GM23248 (cell line): ENCODE results near the gene KBTBD7. TPM values are rescaled to one million over a fixed set of nuclear protein-coding genes. Genes with fewer than 3 reads are reported as not detected.
A peak's percentile ranks its signal among the peaks of the same experiment; 100 is the strongest.

ENCODE experiments used
- DNase-seq: peaks from one replicate; pipeline ENCODE4 v3.0.0-alpha.2; 2015
- H2AFZ ChIP-seq: fragments of 200-600 bp; sonication (generic); 2 replicates; pipeline ENCODE4 v1.6.1; 2016; ENCODE audit warnings: antibody characterized with exemption
- H3F3A ChIP-seq: fragments of 200-600 bp; sonication (generic); 2 replicates; pipeline ENCODE4 v1.6.1; 2016; ENCODE audit warnings: mild to moderate bottlenecking, antibody characterized with exemption, mixed run types; ENCODE audit not compliant: insufficient read depth
- H3K27ac ChIP-seq: fragments of 200-600 bp; sonication (generic); 2 replicates; pipeline ENCODE4 v1.5.1; 2016; ENCODE audit warnings: mild to moderate bottlenecking
- H3K27me3 ChIP-seq: fragments of 200-600 bp; sonication (generic); replicated peaks from 2 replicates; pipeline ENCODE4 v1.6.1; 2016; ENCODE audit warnings: mild to moderate bottlenecking; ENCODE audit not compliant: insufficient read depth
- H3K36me3 ChIP-seq: fragments of 200-600 bp; sonication (generic); 2 replicates; pipeline ENCODE4 v1.6.1; 2016; ENCODE audit warnings: low read depth, mild to moderate bottlenecking
- H3K4me1 ChIP-seq: fragments of 200-600 bp; sonication (generic); 2 replicates; pipeline ENCODE4 v1.6.1; 2016; ENCODE audit warnings: mild to moderate bottlenecking; ENCODE audit not compliant: insufficient read depth
- H3K4me2 ChIP-seq: fragments of 200-600 bp; sonication (generic); one replicate; pipeline ENCODE4 v1.6.1; 2016; ENCODE audit warnings: mild to moderate bottlenecking; ENCODE audit not compliant: unreplicated experiment
- H3K4me3 ChIP-seq: fragments of 200-600 bp; sonication (generic); 2 replicates; pipeline ENCODE4 v1.5.1; 2016; ENCODE audit warnings: mild to moderate bottlenecking
- H3K79me2 ChIP-seq: fragments of 200-600 bp; sonication (generic); 2 replicates; pipeline ENCODE4 v1.6.1; 2016; ENCODE audit warnings: mild to moderate bottlenecking; ENCODE audit not compliant: insufficient read depth
- H3K9ac ChIP-seq: fragments of 200-600 bp; sonication (generic); 2 replicates; pipeline ENCODE4 v1.6.1; 2016; ENCODE audit warnings: mild to moderate bottlenecking
- H3K9me2 ChIP-seq: fragments of 200-600 bp; sonication (generic); 2 replicates; pipeline ENCODE4 v1.6.1; 2016; ENCODE audit warnings: mixed run types, mild to moderate bottlenecking, moderate library complexity; ENCODE audit not compliant: insufficient read depth
- H3K9me3 ChIP-seq: fragments of 200-600 bp; sonication (generic); one replicate; pipeline ENCODE4 v1.6.1; 2017; ENCODE audit warnings: low read depth
- H4K20me1 ChIP-seq: fragments of 200-600 bp; sonication (generic); 2 replicates; pipeline ENCODE4 v1.6.0; 2016; ENCODE audit not compliant: insufficient read depth
- EZH2 ChIP-seq: fragments of 200-600 bp; sonication (generic); IDR thresholded peaks from 2 replicates; pipeline ENCODE4 v1.6.1; 2018; ENCODE audit warnings: antibody characterized with exemption, mild to moderate bottlenecking; ENCODE audit not compliant: insufficient read depth, poor library complexity, severe bottlenecking
- EZH2phosphoT487 ChIP-seq: fragments of 200-600 bp; sonication (generic); IDR thresholded peaks from 2 replicates; pipeline ENCODE4 v1.6.1; 2018; ENCODE audit warnings: antibody characterized with exemption, moderate library complexity, mild to moderate bottlenecking, low read depth; ENCODE audit not compliant: insufficient read depth
- WGBS, 2 experiments: methylation state at CpG; one replicate each; pipeline ENCODE4 v1.1.6; 2015 to 2017; ENCODE audit warnings: low lambda C conversion rate in 2 of 2, low coverage in 1 of 2; ENCODE audit errors: missing lambda C conversion rate in 2 of 2; 5-methylcytosine and 5-hydroxymethylcytosine counted together
- in situ Hi-C: fragments of 300-500 bp; cut with MboI; formaldehyde crosslinking; loops from 2 replicates; pipeline ENCODE4 v1.15.0; 2020
- polyA plus RNA-seq: library from polyadenylated mRNA; unstranded; fragments of >200 nt; fragmentation: Nextera tagmentation; extraction: Ambion mirVana; gene quantifications from 2 replicates; pipeline ENCODE4 v1.2.1, GENCODE V29; 2016
- total RNA-seq: library from RNA; depleted of rRNA; stranded (reverse); fragments of >200 nt; shearing (Covaris generic); gene quantifications from 2 replicates; pipeline ENCODE4 v1.2.3, GENCODE V29; 2014; rRNA removed

The KBTBD7 gene
- total and polyA plus RNA-seq, 2 experiments from 2014 or later = 3.5 to 4.4 TPM

GRCh38 chr13:41150058-41150457 lies 44.3 kb downstream of the KBTBD7 start:
- TF ChIP-seq EZH2 = no peak
- no peak for TF ChIP-seq EZH2phosphoT487
- no peak overlapping the region for H2AFZ ChIP-seq
- peaks cover 8% of the 10 kb centered on the region; the same call in 1 of the 2 replicates for H3K4me1 ChIP-seq
- no peaks in the 10 kb centered on the region for H4K20me1 ChIP-seq
- no peaks in the 10 kb centered on the region for H3K9me2 ChIP-seq
- DNase-seq = no peak
- no peaks in the 10 kb centered on the region for H3K27me3 ChIP-seq
- peaks cover under 1% of the 10 kb centered on the region; the same call in 1 of the 2 replicates for H3F3A ChIP-seq
- no peaks in the 10 kb centered on the region for H3K79me2 ChIP-seq
- whole genome bisulfite sequencing, 2 experiments = 45 to 59% methylated on average over 2 of the region's 2 CpGs
- no peaks in the 10 kb centered on the region for H3K9me3 ChIP-seq
- H3K36me3 ChIP-seq = no peaks in the 10 kb centered on the region
- in situ Hi-C loops = no loop called here
- no peak overlapping the region for H3K27ac ChIP-seq
- H3K9ac ChIP-seq = no peak overlapping the region
- no peak overlapping the region for H3K4me3 ChIP-seq
- no peak overlapping the region for H3K4me2 ChIP-seq

- Histone ChIP-seq H3K36me3 (no peaks in the 10 kb centered on the region), H4K20me1 (no peaks in the 10 kb centered on the region), H3K9ac (no peak overlapping the region), H3K4me3 (no peak overlapping the region), H3K4me2 (no peak overlapping the region), H3K9me2 (no peaks in the 10 kb centered on the region), H2AFZ (no peak overlapping the region), H3K27ac (no peak overlapping the region), H3K79me2 (no peaks in the 10 kb centered on the region), H3K9me3 (no peaks in the 10 kb centered on the region), H3K27me3 (no peaks in the 10 kb centered on the region), H3K4me1 (peaks cover 14% of the 10 kb centered on the region; the same call in 1 of the 2 replicates), H3F3A (peaks cover 4% of the 10 kb centered on the region; the same call in 1 of the 2 replicates)
- no peak for DNase-seq
- TF ChIP-seq EZH2 (no peak), EZH2phosphoT487 (no peak)
- 75 to 84% methylated on average over 3 of the region's 3 CpGs for WGBS, 2 experiments
- in situ Hi-C loops = no loop called here
These were observed 45.7 kb downstream of the KBTBD7 start for GRCh38 chr13:41148419-41149283.

- WGBS, 2 experiments = 34 to 41% methylated on average over 4 of the region's 4 CpGs
- Histone ChIP-seq H3K27me3 (no peaks in the 10 kb centered on the region), H3K9me3 (no peaks in the 10 kb centered on the region), H3K9me2 (no peaks in the 10 kb centered on the region), H3F3A (peaks cover 4% of the 10 kb centered on the region; the same call in 1 of the 2 replicates), H3K79me2 (no peaks in the 10 kb centered on the region), H3K4me2 (peak overlapping the region; percentile 24), H3K27ac (0 out of 2 replicates have a peak overlapping the region, but pooled peaks have one; percentile 10), H2AFZ (0 out of 2 replicates have a peak overlapping the region, but pooled peaks have one; percentile 16), H3K4me1 (peaks cover 14% of the 10 kb centered on the region; the same call in 1 of the 2 replicates), H3K9ac (no peak overlapping the region), H4K20me1 (no peaks in the 10 kb centered on the region), H3K36me3 (no peaks in the 10 kb centered on the region), H3K4me3 (no peak overlapping the region)
- in situ Hi-C loops = no loop called here
- TF ChIP-seq EZH2 = no peak
- no peak for TF ChIP-seq EZH2phosphoT487
- peak; percentile 48 for DNase-seq
These were observed 49.0 kb downstream of the KBTBD7 start for GRCh38 chr13:41145136-41145908.

GRCh38 chr13:41144576-41144975 lies 49.8 kb downstream of the KBTBD7 start:
- Histone ChIP-seq H3K4me3 (no peak overlapping the region), H2AFZ (no peak overlapping the region), H3K4me1 (peaks cover 18% of the 10 kb centered on the region), H3K79me2 (no peaks in the 10 kb centered on the region), H3K36me3 (no peaks in the 10 kb centered on the region), H3K27ac (0 out of 2 replicates have a peak overlapping the region, but pooled peaks have one; percentile 10), H3K9ac (no peak overlapping the region), H3K9me2 (no peaks in the 10 kb centered on the region), H3K27me3 (no peaks in the 10 kb centered on the region), H3F3A (peaks cover 8% of the 10 kb centered on the region), H3K9me3 (no peaks in the 10 kb centered on the region), H3K4me2 (no peak overlapping the region), H4K20me1 (no peaks in the 10 kb centered on the region)
- WGBS, 2 experiments = 75 to 77% methylated on average over 2 of the region's 2 CpGs
- in situ Hi-C loops = no loop called here
- no peak for DNase-seq
- TF ChIP-seq EZH2 (no peak), EZH2phosphoT487 (no peak)

Other genes starting within 250 kb of the KBTBD7 start
- 36.1 and 43.8 TPM in 2 replicates for gene ELF1, start 175.3 kb downstream of the KBTBD7 start, total RNA-seq
- gene ELF1, start 175.3 kb downstream of the KBTBD7 start, polyA plus RNA-seq = 39.9 and 42.7 TPM in 2 replicates
- 7.5 and 11.8 TPM in 2 replicates for gene WBP4, start 133.1 kb downstream of the KBTBD7 start, total RNA-seq
- 13.4 and 14.0 TPM in 2 replicates for gene WBP4, start 133.1 kb downstream of the KBTBD7 start, polyA plus RNA-seq
- 6.7 and 10.6 TPM in 2 replicates for gene KBTBD6, start 61.8 kb downstream of the KBTBD7 start, total RNA-seq
- gene KBTBD6, start 61.8 kb downstream of the KBTBD7 start, polyA plus RNA-seq = 5.1 and 5.7 TPM in 2 replicates
- 10.5 and 17.1 TPM in 2 replicates for gene MTRF1, start 69.0 kb upstream of the KBTBD7 start, total RNA-seq
- 10.3 and 11.2 TPM in 2 replicates for gene MTRF1, start 69.0 kb upstream of the KBTBD7 start, polyA plus RNA-seq
- 7.6 and 9.5 TPM in 2 replicates for gene NAA16, start 116.7 kb upstream of the KBTBD7 start, total RNA-seq
- 9.2 and 9.5 TPM in 2 replicates for gene NAA16, start 116.7 kb upstream of the KBTBD7 start, polyA plus RNA-seq